ENCODE data around the gene MAP4K2.

- no peak for TF ChIP-seq CTCF (conservative IDR thresholded peaks at IDR 0.05; ENCODE audit: low read depth in 2 of 2)
- TF ChIP-seq POLR2AphosphoS5 (IDR thresholded peaks at IDR 0.05; ENCODE audit: low read depth): no peak
- TF ChIP-seq EZH2 (IDR thresholded peaks at IDR 0.05; ENCODE audit: low read depth, unreplicated experiment): no peak
- TF ChIP-seq EZH2phosphoT487 (IDR thresholded peaks at IDR 0.05; ENCODE audit: unreplicated experiment): no peak
- no peak for TF ChIP-seq CREB1 (CRISPR knock-in tag; IDR thresholded peaks at IDR 0.05; ENCODE audit: low read depth)
- no peak for TF ChIP-seq ETS1 (IDR thresholded peaks at IDR 0.05)
- TF ChIP-seq NANOG (IDR thresholded peaks at IDR 0.05; ENCODE audit: borderline replicate concordance): no peak
- TF ChIP-seq REST (IDR thresholded peaks at IDR 0.05; ENCODE audit: unreplicated experiment): no peak
- no peak for TF ChIP-seq JUNB (IDR thresholded peaks at IDR 0.05; ENCODE audit: unreplicated experiment)
These were observed 45.3 kb downstream of the MAP4K2 start for GRCh38 chr11:64757549-64758329.
